AG04450 (cell line): ENCODE measurements around the gene ELMOD3. TPM values are rescaled to one million over a fixed set of nuclear protein-coding genes. Genes with fewer than 3 reads are reported as not detected.
"Not testable (repeated sequence)": the region's sequence is repeated elsewhere in the genome, so short reads cannot be mapped to it uniquely, and the experiment has no call there.

Experiments
- CTCF ChIA-PET: fragments of 300-600, 350-600 bp; formaldehyde crosslinking; extraction: SDS; loops from one replicate; lab custom pipeline; 2022; ENCODE audit warnings: antibody characterized with exemption, inconsistent platforms; lab: Charles Lee
- POLR2A ChIA-PET: fragments of 350-600 bp; formaldehyde crosslinking; extraction: SDS; loops from one replicate; lab custom pipeline; 2021; ENCODE audit warnings: antibody characterized with exemption, inconsistent platforms; lab: Yijun Ruan, JAX
- DNase-seq: peaks from one replicate; pipeline ENCODE4 v3.0.0-alpha.2; 2011; ENCODE audit warnings: low read depth, low spot score
- H3K27ac ChIP-seq: one replicate; pipeline ENCODE4 v1.5.1; 2012; ENCODE audit warnings: low read depth, low read length, control low read depth
- H3K27me3 ChIP-seq: one replicate; pipeline ENCODE4 v1.6.0; 2012; ENCODE audit warnings: low read length; ENCODE audit not compliant: control insufficient read depth, insufficient read depth
- H3K4me3 ChIP-seq: 2 replicates; pipeline ENCODE4 v1.5.1; 2011; ENCODE audit warnings: mild to moderate bottlenecking, low read depth, low read length, control low read depth
- H3K9me3 ChIP-seq: 2 replicates; pipeline ENCODE4 v1.5.1; 2012; ENCODE audit warnings: low read length; ENCODE audit not compliant: control insufficient read depth, insufficient read depth
- CTCF ChIP-seq: IDR thresholded peaks from 2 replicates; pipeline ENCODE4 v1.5.1; 2011; ENCODE audit warnings: low read depth, low read length, control low read depth, inconsistent platforms
- polyA plus RNA-seq: library from polyadenylated mRNA; depleted of rRNA; stranded (reverse); fragments of >200 nt; gene quantifications from 2 replicates; pipeline ENCODE4 v1.2.3, GENCODE V29; 2011

Gene ELMOD3
- polyA plus RNA-seq, 1 experiment, result 17.8 TPM

- H3K4me3 ChIP-seq, result no peak overlapping the region
- TF ChIP-seq CTCF, result no peak
- no peaks in the 10 kb centered on the region; the same call in 1 of the 2 replicates for H3K9me3 ChIP-seq
- peak overlapping the region; percentile 65 for H3K27ac ChIP-seq
- ChIA-PET POLR2A (interaction anchor here (0.7 to 1.3 kb wide), 3 partner anchors 16 to 229 kb away, joined by 3 to 8 read pairs (median 4); partner anchors contain the start of genes ELMOD3 and RETSAT), CTCF (interaction anchor here (0.6 to 2.5 kb wide), 3 partner anchors 18 to 220 kb away, joined by 3 to 9 read pairs (median 3); partner anchors contain the start of gene MAT2A)
- no peak for DNase-seq
- H3K27me3 ChIP-seq, result no peaks in the 10 kb centered on the region
These were observed 36.1 kb upstream of the ELMOD3 start for GRCh38 chr2:85318222-85319074.

- ChIA-PET POLR2A (interaction anchor here (0.6 to 1.3 kb wide), 3 partner anchors 10 to 220 kb away, joined by 3 to 4 read pairs (median 3); partner anchors contain the start of genes ELMOD3 and RETSAT), CTCF (interaction anchor here (1.9 kb wide), 1 partner anchor 253 kb away, joined by 5 read pairs; no protein-coding TSS in a partner anchor)
- no peak overlapping the region for H3K4me3 ChIP-seq
- H3K27me3 ChIP-seq, result no peaks in the 10 kb centered on the region
- H3K27ac ChIP-seq, result no peak overlapping the region
- DNase-seq, result no peak
- no peaks in the 10 kb centered on the region; the same call in 1 of the 2 replicates for H3K9me3 ChIP-seq
- no peak for TF ChIP-seq CTCF
These were observed 34.8 kb upstream of the ELMOD3 start for GRCh38 chr2:85319796-85320195.

GRCh38 chr2:85323351-85323987 lies 31.1 kb upstream of the ELMOD3 start:
- TF ChIP-seq CTCF, result no peak
- CTCF ChIA-PET, result interaction anchor here (2.4 kb wide), 1 partner anchor 228 kb away, joined by 12 read pairs; no protein-coding TSS in a partner anchor

GRCh38 chr2:85323988-85324367 lies 30.6 kb upstream of the ELMOD3 start:
- CTCF ChIA-PET, result interaction anchor here (2.4 kb wide), 1 partner anchor 227 kb away, joined by 12 read pairs; no protein-coding TSS in a partner anchor
- not testable (repeated sequence) for DNase-seq, H3K27me3 ChIP-seq, H3K27ac ChIP-seq, H3K9me3 ChIP-seq, H3K4me3 ChIP-seq
- POLR2A ChIA-PET, result interaction anchor here (0.6 to 1.2 kb wide), 3 partner anchors 11 to 429 kb away, joined by 3 to 6 read pairs (median 4); no protein-coding TSS in a partner anchor

More at GRCh38 chr2:85323351-85323987, 31.1 kb upstream of the ELMOD3 start:
- POLR2A ChIA-PET, result interaction anchor here (1.2 kb wide), 1 partner anchor 11 kb away, joined by 3 read pairs; no protein-coding TSS in a partner anchor
- Histone ChIP-seq H3K27ac (no peak overlapping the region), H3K27me3 (no peaks in the 10 kb centered on the region), H3K9me3 (no peaks in the 10 kb centered on the region; the same call in 1 of the 2 replicates), H3K4me3 (no peak overlapping the region)
- no peak for DNase-seq
